GM12878 (cell line): Measurements from ENCODE around the gene FBXL14. TPM values are rescaled to one million over a fixed set of nuclear protein-coding genes. Genes with fewer than 3 reads are reported as not detected.

Experiments used
- ATAC-seq: fragments of 200-7000 bp; cut with Tn5 transposase; 3 replicates; pipeline ENCODE4 v1.9.1; 2020; ENCODE audit warnings: mild to moderate bottlenecking, moderate library complexity
- BruUV-seq: library from RNA; stranded (reverse); fragments of 400-500 nt; replicated peaks from 2 replicates; lab custom pipeline; 2021; lab: Mats Ljungman, UMichigan
- CTCF ChIA-PET: fragments of 300-600 bp; sonication (Branson Sonifier 250); formaldehyde crosslinking; extraction: SDS; loops from one replicate; lab custom pipeline; 2021; ENCODE audit warnings: inconsistent platforms; lab: Yijun Ruan, JAX
- POLR2A ChIA-PET: fragments of 350-600 bp; formaldehyde crosslinking; extraction: SDS; loops from one replicate; lab custom pipeline; 2021; ENCODE audit warnings: inconsistent platforms; lab: Charles Lee
- RAD21 ChIA-PET: fragments of 300-600 bp; sonication (Branson Sonifier 250); formaldehyde crosslinking; loops from one replicate; lab custom pipeline; 2023; ENCODE audit warnings: antibody characterized with exemption; ENCODE audit not compliant: unreplicated experiment; lab: Charles Lee
- SMC1A ChIA-PET: fragments of 300-600 bp; sonication (Branson Sonifier 250); formaldehyde crosslinking; loops from one replicate; lab custom pipeline; 2023; ENCODE audit not compliant: unreplicated experiment, uncharacterized antibody; lab: Charles Lee
- DNase-seq: peaks from one replicate; pipeline ENCODE4 v3.0.0-alpha.2; 2011; ENCODE audit warnings: low read depth, low spot score
- FAIRE-seq: peaks from 3 replicates; lab custom pipeline; 2011; peaks lifted over from hg19 to GRCh38; lab: Jason Lieb, UNC
- H2AFZ ChIP-seq: 2 replicates; pipeline ENCODE4 v1.6.0; 2011; ENCODE audit warnings: low read depth, low read length, control low read depth; ENCODE audit not compliant: control insufficient read depth
- H3K27ac ChIP-seq: 2 replicates; pipeline ENCODE4 v1.5.1; 2011; ENCODE audit warnings: control low read depth; ENCODE audit not compliant: control insufficient read depth, insufficient read depth
- H3K27me3 ChIP-seq, 2 experiments: replicated peaks in 1 of 2; 2 replicates each; pipeline versions ENCODE4 v1.6.0 to v1.6.1; 2011; ENCODE audit warnings: low read length in 1 of 2; ENCODE audit not compliant: control insufficient read depth in 2 of 2, insufficient read depth in 2 of 2
- H3K36me3 ChIP-seq, 2 experiments: 2 replicates each; pipeline ENCODE4 v1.5.1; 2011; ENCODE audit warnings: low read length in 1 of 2; ENCODE audit not compliant: control insufficient read depth in 2 of 2, insufficient read depth in 2 of 2
- H3K4me1 ChIP-seq: 2 replicates; pipeline ENCODE4 v1.6.1; 2011; ENCODE audit warnings: mild to moderate bottlenecking, low read length, moderate library complexity, mixed read lengths; ENCODE audit not compliant: control insufficient read depth, insufficient read depth
- H3K4me2 ChIP-seq: 2 replicates; pipeline ENCODE4 v1.6.0; 2011; ENCODE audit warnings: control low read depth; ENCODE audit not compliant: control insufficient read depth, insufficient read depth
- H3K4me3 ChIP-seq: fragments of 200-600 bp; sonication (generic); 2 replicates; pipeline ENCODE4 v1.5.1; 2016
- H3K79me2 ChIP-seq: 2 replicates; pipeline ENCODE4 v1.6.0; 2011; ENCODE audit warnings: low read length; ENCODE audit not compliant: control insufficient read depth, insufficient read depth
- H3K9ac ChIP-seq: 2 replicates; pipeline ENCODE4 v1.8.0; 2011; ENCODE audit warnings: low read length, control low read depth, mixed read lengths; ENCODE audit not compliant: control insufficient read depth, insufficient read depth
- H3K9me3 ChIP-seq: replicated peaks from 3 replicates; pipeline ENCODE4 v1.5.1; 2011; ENCODE audit warnings: mild to moderate bottlenecking, low read length; ENCODE audit not compliant: control insufficient read depth, insufficient read depth
- H4K20me1 ChIP-seq: 2 replicates; pipeline ENCODE4 v1.6.0; 2011; ENCODE audit not compliant: control insufficient read depth, insufficient read depth
- ASH2L ChIP-seq: fragments of 300-600, 200-600 bp; sonication (generic); IDR thresholded peaks from 2 replicates; pipeline ENCODE4 v1.6.1; 2017; ENCODE audit warnings: low read depth, mild to moderate bottlenecking, borderline replicate concordance
- CHD4 ChIP-seq: fragments of 200-600 bp; sonication (generic); IDR thresholded peaks from 2 replicates; pipeline ENCODE4 v1.6.1; 2016; ENCODE audit warnings: mild to moderate bottlenecking
- DPF2 ChIP-seq: fragments of 450-650 bp; IDR thresholded peaks from 2 replicates; pipeline ENCODE4 v1.6.1; 2017; ENCODE audit warnings: mild to moderate bottlenecking
- HDAC2 ChIP-seq: fragments of 200-600 bp; sonication (generic); IDR thresholded peaks from 2 replicates; pipeline ENCODE4 v1.6.1; 2017
- HDAC6 ChIP-seq: fragments of 200-600 bp; sonication (generic); IDR thresholded peaks from one replicate; pipeline ENCODE4 v1.8.0; 2017; ENCODE audit warnings: antibody characterized with exemption; ENCODE audit not compliant: unreplicated experiment
- MAX ChIP-seq: IDR thresholded peaks from 2 replicates; pipeline ENCODE4 v1.6.1; 2012; ENCODE audit warnings: low read depth, low read length, improper control_type of control experiment
- MTA2 ChIP-seq: fragments of 450-650 bp; IDR thresholded peaks from 2 replicates; pipeline ENCODE4 v1.6.1; 2016; ENCODE audit warnings: low read depth, mild to moderate bottlenecking, moderate library complexity
- POLR2A ChIP-seq: IDR thresholded peaks from 2 replicates; pipeline ENCODE4 v1.6.1; 2011; ENCODE audit warnings: low read depth, mild to moderate bottlenecking, low read length
- PRDM15 ChIP-seq: fragments of 450-650 bp; formaldehyde crosslinking; IDR thresholded peaks from 2 replicates; pipeline ENCODE4 v1.4.0; 2020; ENCODE audit warnings: mild to moderate bottlenecking, moderate library complexity
- SMAD1 ChIP-seq: fragments of 450-650 bp; IDR thresholded peaks from 2 replicates; pipeline ENCODE4 v1.6.1; 2018; ENCODE audit warnings: mild to moderate bottlenecking, low read depth; ENCODE audit not compliant: partially characterized antibody
- TCF7 ChIP-seq: IDR thresholded peaks from 2 replicates; pipeline ENCODE4 v1.6.1; 2014; ENCODE audit warnings: antibody characterized with exemption, borderline replicate concordance
- ZNF217 ChIP-seq: fragments of 450-650 bp; IDR thresholded peaks from 2 replicates; pipeline ENCODE4 v1.6.1; 2017; ENCODE audit warnings: antibody characterized with exemption, mild to moderate bottlenecking
- ZNF24 ChIP-seq: fragments of 450-650 bp; IDR thresholded peaks from 2 replicates; pipeline ENCODE4 v1.6.1; 2017; ENCODE audit warnings: antibody characterized with exemption, mild to moderate bottlenecking
- ZZZ3 ChIP-seq: IDR thresholded peaks from 2 replicates; pipeline ENCODE4 v1.6.1; 2011; ENCODE audit warnings: low read depth; ENCODE audit not compliant: control insufficient read depth, insufficient read length
- WGBS: methylation state at CpG from one replicate; pipeline ENCODE4 v1.1.6; 2016; ENCODE audit warnings: low lambda C conversion rate; ENCODE audit not compliant: insufficient replicate concordance, insufficient coverage; ENCODE audit errors: missing lambda C conversion rate; 5-methylcytosine and 5-hydroxymethylcytosine counted together
- in situ Hi-C: fragments of 300-500 bp; cut with MboI; formaldehyde crosslinking; loops from 9 replicates; pipeline ENCODE4 v1.14.3; 2018; ENCODE audit warnings: mixed read lengths
- intact Hi-C: fragments of 100-400 bp; cut with micrococcal nuclease; formaldehyde crosslinking; loops from one replicate; pipeline ENCODE4 v1.14.2; 2022; ENCODE audit not compliant: unreplicated experiment
- polyA plus RNA-seq, 11 experiments: library from polyadenylated mRNA; depleted of rRNA in 4 of 11; unstranded in 6 of 11; stranded (reverse) in 5 of 11; fragments of >200 nt; fragmentation: Nextera tagmentation in 4 of 11; fragmentation: Illumina TruSeq in 1 of 11; extraction: Ambion mirVana in 4 of 11; extraction: Trizol in 1 of 11; gene quantifications; 1 replicate in 1 of 11; 2 replicates in 10 of 11; pipeline versions ENCODE4 v1.2.1 to v1.2.3, GENCODE V29; 2011 to 2016; ENCODE audit warnings: inconsistent platforms in 2 of 11, missing spikeins in 2 of 11, low read depth in 1 of 11
- total RNA-seq, 4 experiments: library from RNA; depleted of rRNA in 3 of 4; stranded (reverse); fragments of >200 nt in 3 of 4; fragmentation: Illumina TruSeq in 1 of 4; extraction: Trizol in 1 of 4; gene quantifications; 2 replicates each; pipeline versions ENCODE4 v1.2.1 to v1.2.3, GENCODE V29; 2013 to 2021

Gene FBXL14
- total and polyA plus RNA-seq, 10 of the 15 experiments (the other 5 are each of a cell fraction or from before 2014, with no cell fraction given): 0.44 to 19.0 (median 2.9) TPM

GRCh38 chr12:1572731-1573130 lies 21.6 kb downstream of the FBXL14 start:
- intact Hi-C loops (no loop called here), in situ Hi-C loops (no loop called here)
- ChIA-PET SMC1A (interaction anchor here (0.6 to 12.3 kb wide), 4 partner anchors 10 to 455 kb away, joined by 4 to 276 read pairs (median 9); no protein-coding TSS in a partner anchor), POLR2A (no interaction called here)
- Histone ChIP-seq H3K9me3 (no peaks in the 10 kb centered on the region), H3K4me2 (no peak overlapping the region), H3K36me3 (no peaks in the 10 kb centered on the region), H3K4me3 (no peak overlapping the region), H3K79me2 (no peaks in the 10 kb centered on the region), H3K27me3 (no peaks in the 10 kb centered on the region), H2AFZ (no peak overlapping the region)
- DNase-seq (no peak), ATAC-seq (no peak)
- no TSS peak for BruUV-seq
- TF ChIP-seq MTA2 (no peak), MAX (no peak), ASH2L (no peak), HDAC2 (no peak), PRDM15 (CRISPR knock-in tag) (no peak), DPF2 (no peak), POLR2A (no peak), SMAD1 (no peak), TCF7 (no peak), CHD4 (no peak), ZNF24 (no peak), HDAC6 (no peak), ZNF217 (no peak), ZZZ3 (no peak)
- TF ChIP-seq, all 136 proteins: peak for 0
- ChIA-PET RAD21 (interaction anchor here (1.1 to 2.8 kb wide), 2 partner anchors 11 to 397 kb away, joined by 3 to 10 read pairs; no protein-coding TSS in a partner anchor), CTCF (interaction anchor here (2.5 to 12.3 kb wide), 3 partner anchors 11 to 455 kb away, joined by 11 to 193 read pairs (median 65); no protein-coding TSS in a partner anchor)
- 79% methylated on average over 5 of the region's 5 CpGs for WGBS
- Histone ChIP-seq H3K4me1 (no peaks in the 10 kb centered on the region), H3K27ac (no peak overlapping the region), H3K9ac (no peak overlapping the region), H4K20me1 (no peaks in the 10 kb centered on the region)
- FAIRE-seq: no peak
